CD4-positive, alpha-beta T cell treated with Interferon gamma for 1 hour (primary cell): ENCODE measurements around the gene TNFAIP8.

Source experiments
- DNase-seq: peaks from one replicate; pipeline ENCODE4 v3.0.0-alpha.2; 2020

Gene TNFAIP8

DNA sequence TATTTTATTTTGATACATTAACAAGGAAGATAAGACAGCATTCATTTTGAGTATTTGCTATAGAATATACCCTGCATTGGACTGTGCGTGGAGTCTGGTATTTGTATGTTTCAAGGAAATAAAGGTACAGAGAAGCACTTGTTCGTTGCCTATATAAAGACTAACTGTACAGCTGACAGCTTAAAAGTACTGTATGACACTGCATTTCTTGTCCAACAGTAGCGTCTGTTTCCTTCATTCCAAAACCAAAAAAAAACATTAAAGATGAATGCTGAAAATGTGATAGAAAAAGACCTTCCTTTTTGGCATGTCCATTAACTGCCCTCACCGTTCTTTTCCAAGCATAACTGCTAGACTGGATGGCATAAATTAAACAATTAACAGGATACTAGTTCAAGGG, 15.3 kb downstream of the TNFAIP8 start:
- DNase-seq: no peak

DNA sequence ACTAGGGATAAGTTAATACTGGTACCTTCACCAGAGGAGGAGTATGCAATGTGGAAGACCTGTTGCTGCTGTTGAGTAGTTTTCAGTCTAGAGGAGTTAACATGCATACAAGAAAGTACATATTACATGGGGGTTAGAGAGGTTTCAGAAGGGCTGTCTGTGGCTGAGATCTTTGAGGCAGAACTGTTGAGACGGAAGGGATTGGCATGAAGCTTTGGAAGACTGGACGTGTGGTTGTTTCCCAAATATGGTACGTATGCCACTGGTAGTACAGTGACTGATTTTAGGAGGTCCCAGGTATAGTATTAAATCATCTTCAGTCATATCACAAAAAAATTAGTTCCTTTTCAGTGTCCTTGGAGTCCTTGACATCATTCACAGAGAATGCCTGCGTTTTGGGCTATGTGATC, 17.6 kb downstream of the TNFAIP8 start:
- DNase-seq: no peak

DNA sequence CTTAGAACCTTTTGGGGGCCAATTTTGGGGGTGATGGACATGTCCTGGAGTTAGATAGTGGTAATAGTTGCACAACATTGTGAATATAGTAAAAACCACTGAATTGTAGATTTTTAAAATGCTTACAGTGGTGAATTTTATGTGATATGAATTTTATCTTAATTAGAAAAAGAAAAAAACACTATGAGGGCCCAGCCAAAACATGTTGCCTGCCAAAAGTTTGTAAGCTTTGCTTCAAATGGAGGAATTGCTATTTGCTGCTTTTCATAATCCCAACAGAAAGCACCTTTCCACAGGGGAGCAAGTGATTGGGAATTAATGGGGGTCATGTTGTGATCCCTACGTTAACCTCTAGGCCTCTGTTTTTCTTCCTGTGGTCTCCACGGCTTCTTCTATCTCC, 19.1 kb downstream of the TNFAIP8 start:
- DNase-seq: no peak

DNA sequence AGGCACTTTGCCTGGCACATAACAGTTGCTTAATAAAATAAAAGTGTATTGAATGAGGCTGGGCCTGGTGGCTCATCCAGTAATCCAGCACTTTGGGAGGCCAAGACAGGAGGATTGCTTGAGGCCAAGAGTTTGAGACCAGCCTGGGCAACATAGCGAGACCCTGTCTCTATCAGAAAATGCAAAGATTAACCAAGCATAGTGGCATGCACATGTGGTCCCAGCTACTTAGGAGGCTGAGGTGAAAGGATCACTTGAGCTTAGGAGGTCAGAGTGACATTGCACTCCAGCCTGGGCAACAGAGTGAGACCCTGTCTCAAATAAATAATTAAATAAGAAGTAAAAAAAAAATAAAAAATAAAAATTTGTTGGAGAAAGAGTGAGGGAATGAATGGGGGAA, 21.2 kb downstream of the TNFAIP8 start:
- DNase-seq: no peak

DNA sequence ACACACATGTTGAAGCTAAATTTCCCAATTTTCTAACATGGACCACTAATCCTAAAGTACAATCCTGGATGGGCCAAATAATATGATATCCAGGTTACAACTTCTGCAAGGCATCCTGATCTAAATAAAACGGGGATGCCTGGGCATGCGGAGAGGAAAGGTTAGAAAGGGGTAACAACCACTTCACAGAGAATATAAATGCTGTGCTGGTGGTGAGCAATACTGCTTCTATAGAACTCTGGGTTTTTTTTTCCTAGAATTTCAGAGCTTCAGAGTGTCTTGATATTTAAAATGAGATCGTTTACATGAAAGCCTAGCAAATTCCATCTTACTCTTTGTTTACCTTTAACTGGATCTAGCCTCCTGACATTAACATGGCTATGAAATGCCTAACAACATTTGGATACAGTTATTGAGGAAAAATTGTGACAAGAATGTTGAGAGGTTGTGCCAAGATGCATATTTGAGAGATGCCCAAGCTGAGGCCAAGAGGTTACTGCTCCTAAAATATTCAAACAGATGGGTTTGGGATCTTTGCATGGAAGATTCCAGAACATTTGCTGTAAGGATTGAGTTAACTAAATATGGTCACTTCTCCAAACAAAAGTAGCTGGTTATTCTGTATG, 22.4 kb downstream of the TNFAIP8 start:
- DNase-seq: no peak

DNA sequence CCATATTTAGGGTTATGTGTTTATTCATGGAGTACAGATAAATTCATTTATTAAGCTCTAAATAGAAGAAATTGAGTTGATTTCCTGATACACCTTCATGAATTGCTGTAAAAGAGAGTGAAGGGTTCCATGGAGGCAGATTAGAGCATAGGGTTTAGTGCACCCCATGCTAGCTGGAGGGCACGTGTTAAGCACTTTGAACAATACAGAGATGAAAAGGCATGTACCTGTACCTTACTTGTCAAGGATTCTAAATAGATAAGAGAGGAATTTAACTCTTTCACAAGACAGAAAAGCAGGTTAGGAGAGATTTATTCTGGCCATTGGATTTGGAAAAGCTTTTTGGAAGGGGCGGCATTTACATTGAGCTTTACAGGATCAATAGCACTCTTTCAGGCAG, 23.3 kb downstream of the TNFAIP8 start:
- DNase-seq: no peak

DNA sequence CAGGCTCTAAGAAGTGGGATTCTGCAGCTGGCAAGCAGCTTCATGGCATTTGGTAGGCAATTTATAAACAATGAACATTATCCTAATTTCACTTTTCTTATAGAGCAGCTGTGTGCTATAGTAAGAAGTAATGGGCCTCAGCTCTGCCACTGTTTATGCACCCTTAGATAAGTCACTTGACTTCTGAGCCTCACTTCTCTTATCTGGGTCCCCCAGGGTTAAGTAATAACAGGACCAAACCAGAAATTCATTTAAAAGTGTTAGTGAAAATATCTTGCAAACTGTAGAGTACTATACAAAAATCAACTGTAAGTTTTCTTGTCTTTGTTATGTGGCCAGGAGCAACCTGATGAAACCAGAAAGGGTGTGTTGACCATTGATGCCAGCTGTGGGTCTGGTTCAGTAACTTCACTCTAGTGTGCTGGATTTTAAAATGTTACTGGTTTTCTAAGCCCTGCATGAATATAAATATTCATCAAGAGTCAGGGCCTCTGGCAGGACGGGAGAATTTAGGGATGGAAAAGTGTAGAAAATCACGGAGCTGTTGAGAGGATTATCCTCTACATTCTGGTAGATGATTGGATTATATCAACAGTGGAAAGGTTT, 24.2 kb downstream of the TNFAIP8 start:
- DNase-seq: no peak

DNA sequence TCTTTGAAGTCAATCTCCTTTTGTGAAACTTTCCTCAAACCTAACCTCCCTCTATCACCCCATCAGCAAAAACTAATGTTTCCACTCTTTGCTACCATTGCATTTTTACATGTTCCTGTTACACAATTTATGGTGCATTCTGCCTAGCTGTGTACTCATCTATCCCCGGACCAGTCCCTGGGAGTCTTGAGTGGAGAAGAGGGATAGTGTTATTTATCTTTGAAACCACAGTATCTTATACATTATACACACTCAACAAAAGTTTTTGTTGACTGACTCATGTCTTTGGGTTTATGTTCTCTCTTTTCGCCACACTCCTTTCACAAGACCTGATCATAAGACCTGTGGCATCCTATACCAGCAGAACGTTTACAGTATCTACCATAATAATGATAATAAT, 26.4 kb downstream of the TNFAIP8 start:
- DNase-seq: no peak

DNA sequence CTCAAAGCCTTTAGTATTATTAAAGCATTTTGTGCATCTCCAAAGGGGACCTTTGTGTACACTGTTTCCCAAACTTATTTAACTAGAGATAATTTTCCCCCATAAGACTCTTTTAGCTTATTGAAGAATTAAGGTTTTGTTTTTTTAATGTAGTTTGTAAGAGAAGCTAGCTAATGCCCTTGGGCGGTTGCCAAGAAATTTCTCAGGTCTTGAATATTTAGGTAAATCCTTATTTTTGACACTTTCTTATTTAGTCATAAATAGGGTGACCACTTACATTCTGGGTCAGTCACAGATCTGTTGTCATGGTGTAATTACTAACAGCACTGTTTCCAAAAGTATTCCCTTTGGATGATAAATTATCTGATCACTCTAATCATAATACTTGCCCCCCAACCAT, 27.2 kb downstream of the TNFAIP8 start:
- DNase-seq: no peak

DNA sequence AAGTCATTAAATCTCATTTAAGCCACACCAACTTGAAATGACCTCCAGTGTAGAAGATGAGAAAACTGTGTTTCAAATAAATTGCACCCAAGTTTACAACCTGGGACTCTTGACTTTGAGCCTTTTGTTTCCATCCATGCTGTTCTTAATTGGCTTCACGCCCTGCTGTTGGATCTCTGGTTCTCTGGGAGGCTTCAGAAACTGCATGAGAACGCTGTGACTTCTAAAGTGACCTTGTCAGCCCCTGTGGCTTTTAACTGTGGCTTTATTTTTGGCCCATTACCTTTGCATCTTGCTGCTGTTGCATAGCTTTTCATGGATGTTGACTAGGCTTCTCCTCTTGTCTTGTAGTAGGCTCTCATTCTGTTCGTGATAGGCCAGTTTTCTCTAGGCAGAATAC, 29.3 kb downstream of the TNFAIP8 start:
- no peak for DNase-seq

DNA sequence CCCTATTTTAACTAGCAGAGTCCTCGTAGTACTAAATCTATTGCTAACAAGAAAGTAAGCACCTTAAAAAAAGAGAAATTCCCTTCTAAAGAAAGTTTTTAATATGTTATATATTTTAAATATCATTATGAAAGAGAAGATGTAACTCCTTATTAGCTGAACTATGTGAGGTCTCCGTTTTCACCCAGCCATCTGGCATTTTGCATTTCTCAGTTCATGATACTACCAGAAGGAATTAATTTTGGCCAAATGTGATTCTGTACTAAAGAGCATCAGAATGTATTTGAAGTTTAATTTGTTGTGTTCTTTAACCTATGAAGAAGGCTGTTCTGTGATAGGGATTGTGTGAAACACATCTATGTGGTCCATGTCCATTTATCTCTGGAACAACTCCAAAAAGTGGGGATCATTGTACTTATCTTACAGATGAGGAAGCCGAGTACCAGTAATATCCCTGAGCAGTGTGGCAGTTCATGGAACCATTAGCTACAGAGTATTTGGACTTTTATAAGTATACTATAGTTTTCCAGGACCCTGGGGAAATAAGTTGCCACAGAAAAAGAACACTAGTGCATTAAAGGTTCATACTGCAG, 29.8 kb downstream of the TNFAIP8 start:
- DNase-seq: no peak

DNA sequence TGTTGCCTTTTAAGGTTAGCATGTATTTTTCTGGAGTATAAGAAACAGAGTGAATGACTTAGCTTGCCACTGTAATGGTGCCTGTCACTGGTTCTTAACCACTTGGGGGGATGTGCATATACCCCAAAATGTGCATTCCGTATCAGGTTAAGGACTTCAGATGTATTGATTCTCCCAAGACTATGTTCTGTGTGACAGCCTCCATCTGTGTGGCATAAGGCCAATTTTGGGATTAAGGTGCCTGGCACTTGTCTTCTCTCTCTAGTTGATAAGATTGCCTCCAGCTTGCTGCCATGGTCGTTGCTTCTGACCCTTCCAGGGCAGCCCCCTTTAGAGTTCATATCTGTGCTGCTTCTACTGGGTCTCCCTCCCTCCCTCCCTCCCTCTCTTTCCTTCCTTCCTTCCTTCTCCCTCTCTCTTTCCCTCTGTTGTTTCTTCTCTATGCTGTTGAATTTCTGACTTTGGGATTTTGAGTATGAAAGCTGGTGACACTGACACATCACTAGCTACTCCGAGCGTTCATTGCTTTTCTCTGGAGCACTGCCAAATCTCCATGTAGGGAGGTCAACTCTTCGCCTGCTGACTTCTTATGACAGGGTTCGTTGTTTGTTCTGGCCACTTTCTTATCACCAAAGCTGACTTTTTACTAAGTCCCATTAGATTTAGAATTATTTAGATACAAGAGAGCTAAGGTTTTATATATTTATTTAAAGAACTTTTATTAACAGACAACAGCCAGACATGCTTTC, 31.0 kb downstream of the TNFAIP8 start:
- no peak for DNase-seq

DNA sequence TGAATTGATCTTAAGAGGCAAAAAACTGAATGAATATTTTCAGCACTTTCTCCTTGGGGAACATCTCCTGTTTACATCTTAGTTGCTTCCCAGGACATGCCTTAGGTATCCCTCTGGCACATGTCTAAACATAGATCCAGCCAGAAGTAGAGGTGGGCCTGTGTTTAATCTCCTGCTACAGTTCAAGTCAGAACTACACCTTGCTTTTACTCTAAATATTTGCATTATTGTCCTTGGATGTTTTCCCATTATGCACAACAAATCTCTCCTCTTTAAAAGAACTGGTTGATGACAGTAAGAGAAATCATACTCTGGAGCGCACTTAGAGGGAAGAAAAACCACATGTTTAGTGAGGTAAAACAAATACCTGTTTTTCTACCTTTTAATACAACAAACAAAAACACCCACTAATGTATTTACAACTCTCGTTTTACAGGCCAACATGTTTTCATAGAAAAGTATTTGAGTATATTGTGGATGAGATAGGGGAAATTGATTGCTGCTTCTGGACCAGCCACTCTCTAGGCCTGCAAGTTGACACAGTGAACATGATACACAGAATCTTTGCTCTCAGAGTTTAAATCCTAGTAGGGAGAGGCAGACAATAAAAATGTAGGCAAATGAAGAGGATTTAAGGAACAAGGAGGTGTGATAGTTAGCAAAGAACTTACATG, 32.3 kb downstream of the TNFAIP8 start:
- no peak for DNase-seq

DNA sequence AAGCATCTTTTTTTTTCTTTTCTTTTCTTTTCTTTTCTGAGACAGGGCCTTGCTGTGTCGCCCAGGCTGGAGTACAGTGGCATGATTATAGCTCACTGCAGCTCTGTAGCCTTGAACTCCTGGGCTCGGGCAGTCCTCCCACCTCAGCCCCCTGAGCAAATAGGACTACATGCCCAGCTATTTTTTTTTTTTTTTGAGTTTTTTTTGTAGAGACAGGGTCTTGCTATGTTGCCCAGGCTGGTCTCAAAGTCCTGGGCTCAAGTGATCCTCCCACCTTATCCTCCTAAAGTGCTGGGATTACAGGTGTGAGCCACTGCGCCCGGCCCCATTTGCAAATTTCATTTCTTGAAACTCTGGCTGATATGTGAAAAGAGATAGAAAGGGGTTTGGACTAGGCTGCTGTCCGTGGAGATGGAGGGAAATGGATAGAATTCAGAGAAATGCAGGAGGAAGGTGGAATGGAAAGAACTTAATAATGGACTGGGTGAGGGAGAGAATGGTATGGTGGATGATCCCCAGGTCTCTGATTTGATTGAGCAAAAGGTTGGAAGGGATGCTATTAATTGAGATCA, 32.9 kb downstream of the TNFAIP8 start:
- no peak for DNase-seq

DNA sequence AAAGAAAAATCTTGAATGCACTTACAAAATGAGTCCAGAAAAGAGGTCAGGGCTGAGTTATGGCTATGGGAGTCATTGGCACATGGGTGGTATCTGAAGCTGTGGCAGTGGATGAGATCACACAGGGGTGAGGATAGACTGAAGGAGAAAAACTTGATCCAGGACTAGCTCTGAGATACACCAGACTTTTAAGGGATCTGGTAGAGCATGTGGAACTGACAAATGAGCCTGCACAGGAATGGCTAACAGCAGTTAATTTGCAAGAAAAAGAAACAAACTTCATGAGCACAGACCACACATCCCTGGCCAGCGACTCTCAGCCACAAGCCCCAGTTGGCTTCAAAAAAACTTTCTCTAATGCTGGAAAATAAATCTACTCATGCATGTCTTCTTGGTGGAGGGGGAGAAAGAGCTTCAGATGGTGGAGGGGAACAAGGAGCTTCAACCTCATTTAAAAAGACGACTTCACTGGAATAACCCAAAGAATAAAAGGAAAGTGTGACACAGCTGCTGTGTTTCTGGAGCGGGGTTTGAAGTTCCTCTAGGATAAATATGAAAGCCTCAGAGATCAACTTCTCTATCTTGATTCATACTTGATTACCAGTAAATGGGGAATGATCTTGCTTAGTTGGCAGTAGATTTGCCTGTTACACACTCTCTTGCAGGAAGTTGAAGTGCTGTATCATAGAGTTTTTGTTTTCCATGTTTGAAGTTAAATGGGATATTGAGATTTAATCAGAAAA, 33.6 kb downstream of the TNFAIP8 start:
- no peak for DNase-seq

DNA sequence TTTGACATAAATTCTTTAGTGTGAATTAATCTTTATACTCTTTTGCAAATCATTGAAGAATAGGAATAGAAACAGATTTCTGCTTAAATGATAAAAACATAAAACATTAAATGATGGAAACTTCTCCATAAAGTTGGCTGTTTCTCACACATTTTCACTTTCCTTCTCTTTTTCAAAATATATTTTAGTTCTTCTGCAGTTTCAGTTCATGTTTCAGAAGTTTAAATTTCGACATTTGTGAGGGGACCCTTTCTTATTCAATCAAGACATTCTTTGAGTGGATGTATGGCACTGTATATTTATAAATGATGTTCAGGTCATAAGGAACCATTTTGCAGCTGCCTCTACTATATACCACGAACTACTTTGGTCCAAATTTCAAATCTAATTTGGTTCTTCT, 34.6 kb downstream of the TNFAIP8 start:
- DNase-seq: no peak

DNA sequence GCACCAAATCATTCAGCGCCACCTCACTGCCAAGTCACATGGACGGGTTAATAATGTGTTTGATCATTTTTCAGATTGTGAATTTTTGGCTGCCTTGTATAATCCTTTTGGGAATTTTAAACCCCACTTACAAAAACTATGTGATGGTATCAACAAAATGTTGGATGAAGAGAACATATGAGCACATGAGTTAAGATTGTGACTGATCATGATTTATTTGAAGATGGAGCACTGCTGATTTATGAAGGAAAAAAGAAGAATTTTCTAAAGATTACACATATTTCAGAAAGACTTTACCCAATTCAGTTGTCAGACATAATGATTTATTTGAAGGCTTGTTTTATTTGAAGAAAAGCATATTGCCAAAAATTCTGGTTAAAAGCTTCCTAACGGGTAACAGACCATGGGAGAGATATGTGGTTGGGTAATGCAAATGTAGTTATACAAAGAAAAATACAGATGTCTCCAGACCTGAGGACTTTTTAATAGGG, 37.4 kb downstream of the TNFAIP8 start:
- DNase-seq: no peak

DNA sequence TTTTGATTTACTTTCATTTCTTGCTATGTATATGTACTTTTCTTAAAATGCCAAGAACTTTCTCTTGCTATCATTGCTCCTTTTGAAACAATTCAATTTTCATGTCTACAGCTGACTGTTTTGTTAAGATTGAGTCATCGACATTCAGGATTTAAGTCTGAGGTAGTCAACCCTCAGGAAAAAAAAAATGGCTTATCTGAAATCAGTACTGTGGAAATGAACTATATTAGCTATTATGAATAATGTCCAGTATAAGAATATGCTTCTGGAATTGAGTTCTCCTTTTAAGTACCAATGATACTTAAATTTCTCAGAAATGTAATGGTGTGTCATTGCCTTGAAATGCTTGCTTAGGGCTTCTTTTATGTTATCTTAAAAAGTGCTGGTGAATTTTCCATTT, 37.9 kb downstream of the TNFAIP8 start:
- no peak for DNase-seq

DNA sequence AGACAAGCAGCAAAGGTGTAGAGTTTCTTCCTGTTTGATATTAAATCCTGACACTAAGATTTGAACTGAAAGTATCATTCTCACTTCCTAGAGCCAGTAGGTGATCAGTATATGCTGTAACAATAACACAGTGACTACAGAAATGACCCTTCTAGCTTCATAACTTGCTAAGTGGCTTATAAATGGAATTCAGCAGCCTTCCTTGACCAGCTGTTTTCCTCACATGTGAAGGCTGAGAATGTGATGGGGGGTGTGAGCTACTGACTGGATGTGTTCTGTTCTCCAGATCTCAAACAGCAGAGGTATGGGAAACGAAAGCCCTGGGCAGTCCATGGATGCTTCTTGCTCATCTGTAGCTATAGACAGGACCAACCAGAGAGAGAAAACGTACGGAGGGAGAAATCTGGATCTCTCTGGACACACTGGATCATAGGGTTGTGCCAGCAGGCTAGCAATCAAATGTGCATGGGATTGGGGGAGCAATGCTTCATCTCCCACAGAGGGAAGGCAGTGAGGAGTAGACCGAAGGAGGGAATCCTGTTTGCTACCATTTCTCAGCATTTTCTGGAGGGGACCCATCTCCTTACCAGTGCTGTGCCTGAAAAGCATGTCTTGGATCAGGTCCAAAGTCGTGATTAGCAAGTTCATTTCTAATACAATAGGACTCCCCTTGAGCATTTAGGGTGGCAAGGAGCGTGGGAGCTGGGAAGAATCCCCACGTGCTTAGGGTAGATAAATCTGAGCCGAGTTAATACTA, 39.4 kb downstream of the TNFAIP8 start:
- no peak for DNase-seq

DNA sequence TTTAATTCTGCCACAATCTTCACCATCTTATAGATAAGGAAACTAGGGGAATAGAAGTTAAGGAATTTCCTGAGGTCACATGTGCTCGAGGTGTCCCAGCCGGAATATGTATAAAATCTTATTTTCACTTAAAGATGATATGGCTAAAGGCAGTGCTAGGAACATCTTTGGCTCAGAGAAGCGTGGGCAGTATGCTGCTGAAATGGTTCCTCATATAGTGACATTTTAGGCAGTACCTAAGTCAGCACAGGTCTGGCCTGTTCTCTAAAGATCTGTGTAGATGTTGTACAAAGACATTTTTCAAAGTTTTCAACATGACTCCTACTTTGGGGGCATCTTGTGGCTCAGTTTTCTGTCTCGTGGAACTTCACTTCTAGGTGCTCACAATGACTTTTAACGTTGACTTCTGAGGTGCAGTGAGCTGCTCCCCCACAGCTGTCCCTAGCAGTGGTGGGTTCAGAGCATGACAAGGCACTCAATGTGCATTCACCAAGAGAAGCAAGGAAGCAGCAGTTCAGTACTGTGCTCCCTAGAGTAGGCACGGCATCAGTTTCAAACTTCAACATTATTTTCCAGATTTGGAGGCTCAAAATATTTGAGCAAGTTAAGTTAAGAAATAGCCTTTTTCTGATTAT, 40.3 kb downstream of the TNFAIP8 start:
- DNase-seq: no peak
